ENCODE results near the gene GPR78. TPM values are rescaled to one million over a fixed set of nuclear protein-coding genes. Genes with fewer than 3 reads are reported as not detected.

GPR78 gene
- polyA plus RNA-seq, 3 donors = not detected

Other genes starting within 250 kb of the GPR78 start
- gene ACOX3, start 139.7 kb upstream of the GPR78 start, polyA plus RNA-seq = 10 to 100 TPM in 2 of 3 donors, 1 to 10 TPM in 1; 3.8 to 16.8 (median 13.3) TPM
- 1 to 10 TPM; 4.9 to 7.5 (median 6.6) TPM for gene TRMT44, start 139.6 kb upstream of the GPR78 start, polyA plus RNA-seq
- not detected for gene CPZ, start 12.4 kb downstream of the GPR78 start, polyA plus RNA-seq